A549 treated with Hydrocortisone at 1 μM for 4 hours (cell line): Measurements from ENCODE around the gene OPN5. TPM values are rescaled to one million over a fixed set of nuclear protein-coding genes. Genes with fewer than 3 reads are reported as not detected.

Experiments
- total RNA-seq: library from RNA; stranded (reverse); fragments of 200-300 nt; extraction: Qiagen RNA extraction; gene quantifications from 5 replicates; pipeline ENCODE4 v1.2.3, GENCODE V29; 2022

Gene OPN5, protein sequence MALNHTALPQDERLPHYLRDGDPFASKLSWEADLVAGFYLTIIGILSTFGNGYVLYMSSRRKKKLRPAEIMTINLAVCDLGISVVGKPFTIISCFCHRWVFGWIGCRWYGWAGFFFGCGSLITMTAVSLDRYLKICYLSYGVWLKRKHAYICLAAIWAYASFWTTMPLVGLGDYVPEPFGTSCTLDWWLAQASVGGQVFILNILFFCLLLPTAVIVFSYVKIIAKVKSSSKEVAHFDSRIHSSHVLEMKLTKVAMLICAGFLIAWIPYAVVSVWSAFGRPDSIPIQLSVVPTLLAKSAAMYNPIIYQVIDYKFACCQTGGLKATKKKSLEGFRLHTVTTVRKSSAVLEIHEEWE
- total RNA-seq: not detected in 5 replicates

DNA sequence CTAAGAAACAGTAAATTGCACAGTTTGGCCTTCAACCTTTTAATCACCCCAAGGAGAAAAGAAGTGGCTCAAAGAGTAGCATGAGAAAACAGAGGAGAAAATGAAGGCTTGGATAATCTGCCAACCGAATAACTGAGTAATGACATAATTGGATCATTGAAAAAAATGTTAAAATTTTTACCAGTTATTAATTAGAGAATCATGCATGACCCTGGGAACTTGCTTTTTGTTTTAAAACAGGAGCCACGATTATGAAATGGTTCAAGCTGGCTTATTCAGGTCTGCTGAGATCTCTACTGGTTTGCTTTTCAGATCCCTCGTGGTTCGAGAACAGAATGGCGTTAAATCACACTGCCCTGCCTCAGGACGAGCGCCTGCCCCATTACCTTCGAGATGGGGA lies at the start of gene OPN5:
Gene OPN5 (plus strand): TSS at position 301 of the 400 bp plus-strand sequence. CDS start 35 bp downstream, at position 336.

Other genes starting within 250 kb of the OPN5 start
- 12.7 to 16.6 TPM (median 15.6 TPM) in 5 replicates for gene ADGRF4, start 83.5 kb upstream of the OPN5 start, total RNA-seq